ENCODE results near the gene EPHA2.

Gene EPHA2

GRCh38 chr1:16093611-16094010, 62.3 kb downstream of the EPHA2 start:
- Mint-ChIP-seq H3K4me1 (no peaks in the 10 kb centered on the region), H3K4me3 (no peak overlapping the region), H3K27ac (no peak overlapping the region), H3K9me3 (no peaks in the 10 kb centered on the region), H3K27me3 (peaks cover 10% of the 10 kb centered on the region)
- ATAC-seq = no peak
- DNase-seq = no peak

- DNase-seq = no peak
- Mint-ChIP-seq H3K4me3 (no peak overlapping the region), H3K27me3 (peaks cover 10% of the 10 kb centered on the region), H3K27ac (no peak overlapping the region), H3K4me1 (no peaks in the 10 kb centered on the region), H3K9me3 (no peaks in the 10 kb centered on the region)
- ATAC-seq = no peak
These were observed 62.9 kb downstream of the EPHA2 start for GRCh38 chr1:16092923-16093511.

GRCh38 chr1:16092097-16092922, 63.6 kb downstream of the EPHA2 start:
- no peak for DNase-seq

GRCh38 chr1:16091296-16091695, 64.6 kb downstream of the EPHA2 start:
- no peak for DNase-seq
- ATAC-seq = no peak
- no peaks in the 10 kb centered on the region for H3K9me3 Mint-ChIP-seq

More at GRCh38 chr1:16092097-16092922, 63.6 kb downstream of the EPHA2 start:
- Mint-ChIP-seq H3K4me1 (no peaks in the 10 kb centered on the region), H3K9me3 (no peaks in the 10 kb centered on the region), H3K27me3 (peaks cover 10% of the 10 kb centered on the region), H3K27ac (no peak overlapping the region), H3K4me3 (no peak overlapping the region)
- no peak for ATAC-seq

GRCh38 chr1:16090076-16090826, 65.6 kb downstream of the EPHA2 start:
- ATAC-seq = no peak
- Mint-ChIP-seq H3K9me3 (no peaks in the 10 kb centered on the region), H3K4me3 (no peak overlapping the region), H3K27me3 (peaks cover 4% of the 10 kb centered on the region), H3K27ac (no peak overlapping the region), H3K4me1 (no peaks in the 10 kb centered on the region)
- DNase-seq = no peak

More at GRCh38 chr1:16091296-16091695, 64.6 kb downstream of the EPHA2 start:
- Mint-ChIP-seq H3K4me1 (no peaks in the 10 kb centered on the region), H3K27me3 (peaks cover 10% of the 10 kb centered on the region), H3K27ac (no peak overlapping the region), H3K4me3 (no peak overlapping the region)

GRCh38 chr1:16088996-16089395, 66.9 kb downstream of the EPHA2 start:
- Mint-ChIP-seq H3K27ac (no peak overlapping the region), H3K4me1 (no peaks in the 10 kb centered on the region)

GRCh38 chr1:16088351-16088911, 67.4 kb downstream of the EPHA2 start:
- peak overlapping the region in 1 of 2 donors; percentile 61 for H3K27ac Mint-ChIP-seq
- H3K27me3 Mint-ChIP-seq = no peaks in the 10 kb centered on the region
- H3K9me3 Mint-ChIP-seq = no peaks in the 10 kb centered on the region
- no peak overlapping the region for H3K4me3 Mint-ChIP-seq
- DNase-seq = no peak
- no peak for ATAC-seq
- H3K4me1 Mint-ChIP-seq = no peaks in the 10 kb centered on the region

More at GRCh38 chr1:16088996-16089395, 66.9 kb downstream of the EPHA2 start:
- ATAC-seq (no peak), DNase-seq (no peak)
- H3K4me3 Mint-ChIP-seq = no peak overlapping the region
- no peaks in the 10 kb centered on the region for H3K9me3 Mint-ChIP-seq
- H3K27me3 Mint-ChIP-seq = no peaks in the 10 kb centered on the region

GRCh38 chr1:16087733-16088132, 68.1 kb downstream of the EPHA2 start:
- Mint-ChIP-seq H3K9me3 (no peaks in the 10 kb centered on the region), H3K27me3 (peaks cover 5% of the 10 kb centered on the region), H3K27ac (no peak overlapping the region), H3K4me3 (no peak overlapping the region), H3K4me1 (peaks cover 4% of the 10 kb centered on the region)
- no peak for DNase-seq
- ATAC-seq = no peak

- no peaks in the 10 kb centered on the region for H3K9me3 Mint-ChIP-seq
- DNase-seq = no peak
- peaks cover 5% of the 10 kb centered on the region for H3K4me1 Mint-ChIP-seq
- H3K4me3 Mint-ChIP-seq = no peak overlapping the region
- no peak for ATAC-seq
- peaks cover 8% of the 10 kb centered on the region for H3K27me3 Mint-ChIP-seq
- H3K27ac Mint-ChIP-seq = peak overlapping the region in 1 of 2 donors; percentile 84
These were observed 70.3 kb downstream of the EPHA2 start for GRCh38 chr1:16085522-16085921.

GRCh38 chr1:16083486-16083885, 72.4 kb downstream of the EPHA2 start:
- DNase-seq = no peak
- H3K4me3 Mint-ChIP-seq = no peak overlapping the region
- ATAC-seq = no peak
- H3K4me1 Mint-ChIP-seq = peaks cover 11% of the 10 kb centered on the region
- peak overlapping the region in 1 of 2 donors; percentile 27 for H3K27ac Mint-ChIP-seq
- H3K27me3 Mint-ChIP-seq = peaks cover 8% of the 10 kb centered on the region
- H3K9me3 Mint-ChIP-seq = no peaks in the 10 kb centered on the region

GRCh38 chr1:16082283-16083038, 73.4 kb downstream of the EPHA2 start:
- Mint-ChIP-seq H3K4me1 (peaks cover 11% of the 10 kb centered on the region), H3K27ac (peak overlapping the region in 1 of 2 donors; percentile 14), H3K27me3 (peaks cover 8% of the 10 kb centered on the region), H3K4me3 (no peak overlapping the region), H3K9me3 (no peaks in the 10 kb centered on the region)
- peak; percentile 45 for ATAC-seq
- peak; percentile 57 to 61 for DNase-seq

- Mint-ChIP-seq H3K4me1 (peaks cover 11% of the 10 kb centered on the region), H3K9me3 (no peaks in the 10 kb centered on the region), H3K4me3 (no peak overlapping the region), H3K27ac (no peak overlapping the region), H3K27me3 (peaks cover 8% of the 10 kb centered on the region)
- DNase-seq (no peak), ATAC-seq (no peak)
These were observed 74.2 kb downstream of the EPHA2 start for GRCh38 chr1:16081636-16082035.

GRCh38 chr1:16080422-16081150, 75.3 kb downstream of the EPHA2 start:
- Mint-ChIP-seq H3K27ac (no peak overlapping the region), H3K4me3 (no peak overlapping the region), H3K9me3 (no peaks in the 10 kb centered on the region), H3K27me3 (peaks cover 8% of the 10 kb centered on the region), H3K4me1 (peaks cover 11% of the 10 kb centered on the region)
- ATAC-seq (no peak), DNase-seq (no peak)

- Mint-ChIP-seq H3K27me3 (peaks cover 15% of the 10 kb centered on the region), H3K4me3 (peak overlapping the region; percentile 71 to 91), H3K27ac (peak overlapping the region in 1 of 2 donors; percentile 92), H3K4me1 (peaks cover 16% of the 10 kb centered on the region), H3K9me3 (no peaks in the 10 kb centered on the region)
- peak; percentile 64 to 75 for DNase-seq
- ATAC-seq = peak; percentile 85
These were observed 76.8 kb downstream of the EPHA2 start for GRCh38 chr1:16078925-16079656.

Measured in stimulated activated naive CD8-positive, alpha-beta T cell treated with anti-CD3 and anti-CD28 coated beads, Interleukin-15, amount 100 ng/mL, for 72 hours (primary cell).